Neural cell (in vitro differentiated cells): Measurements from ENCODE around the gene ALDOA. TPM values are rescaled to one million over a fixed set of nuclear protein-coding genes. Genes with fewer than 3 reads are reported as not detected.

ENCODE experiments used
- H2AFZ ChIP-seq: fragments of 200-600, 300-800 bp; sonication (generic), shearing (Covaris generic); 2 replicates; pipeline ENCODE4 v1.6.0; 2014; ENCODE audit warnings: low read depth, mild to moderate bottlenecking, antibody characterized with exemption, low read length, moderate library complexity
- H3F3A ChIP-seq: fragments of 200-600 bp; shearing (Covaris generic); 2 replicates; pipeline ENCODE4 v1.6.1; 2016; ENCODE audit warnings: mild to moderate bottlenecking, moderate library complexity, mixed read lengths, antibody characterized with exemption, low read length; ENCODE audit not compliant: insufficient read depth, poor library complexity, severe bottlenecking
- H3K27ac ChIP-seq: fragments of 200-600, 300-800 bp; sonication (generic), shearing (Covaris generic); 2 replicates; pipeline ENCODE4 v1.5.1; 2014; ENCODE audit warnings: mild to moderate bottlenecking, low read length, moderate library complexity
- H3K27me3 ChIP-seq: fragments of 300-800, 200-600 bp; sonication (generic), shearing (Covaris generic); 2 replicates; pipeline ENCODE4 v1.6.0; 2014; ENCODE audit warnings: mild to moderate bottlenecking, low read depth, low read length, moderate library complexity; ENCODE audit not compliant: insufficient read depth
- H3K36me3 ChIP-seq: fragments of 300-800, 200-600 bp; sonication (generic), shearing (Covaris generic); 2 replicates; pipeline ENCODE4 v1.5.1; 2014; ENCODE audit warnings: mild to moderate bottlenecking, antibody characterized with exemption, low read length, moderate library complexity; ENCODE audit not compliant: insufficient read depth
- H3K4me2 ChIP-seq: fragments of 300-800, 200-600 bp; sonication (generic), shearing (Covaris generic); 2 replicates; pipeline ENCODE4 v1.6.0; 2014; ENCODE audit warnings: mild to moderate bottlenecking, low read length
- H3K4me3 ChIP-seq: fragments of 300-800, 200-600 bp; sonication (generic), shearing (Covaris generic); 2 replicates; pipeline ENCODE4 v1.5.1; 2014; ENCODE audit warnings: mild to moderate bottlenecking, low read length, moderate library complexity
- H3K79me2 ChIP-seq: fragments of 200-600 bp; shearing (Covaris generic); replicated peaks from 2 replicates; pipeline ENCODE4 v1.6.0; 2014; ENCODE audit warnings: mild to moderate bottlenecking, low read length, moderate library complexity; ENCODE audit not compliant: insufficient read depth
- H3K9ac ChIP-seq: fragments of 300-800, 200-600 bp; sonication (generic), shearing (Covaris generic); 2 replicates; pipeline ENCODE4 v1.6.1; 2016; ENCODE audit warnings: mild to moderate bottlenecking, low read length, mixed read lengths
- H3K9me2 ChIP-seq: fragments of 200-600 bp; shearing (Covaris generic); 2 replicates; pipeline ENCODE4 v1.6.1; 2016; ENCODE audit warnings: mild to moderate bottlenecking, low read length, mixed read lengths; ENCODE audit not compliant: insufficient read depth
- H3K9me3 ChIP-seq: fragments of 200-600, 300-800 bp; sonication (generic), shearing (Covaris generic); 2 replicates; pipeline ENCODE4 v1.6.1; 2016; ENCODE audit warnings: mild to moderate bottlenecking, mixed run types, low read length, moderate library complexity, mixed read lengths
- H4K20me1 ChIP-seq: fragments of 200-600 bp; shearing (Covaris generic); 2 replicates; pipeline ENCODE4 v1.6.1; 2016; ENCODE audit warnings: mild to moderate bottlenecking, mixed run types; ENCODE audit not compliant: insufficient read depth
- CTCF ChIP-seq: fragments of 450-650 bp; IDR thresholded peaks from 2 replicates; pipeline ENCODE4 v1.5.1; 2014; ENCODE audit warnings: antibody characterized with exemption, mild to moderate bottlenecking, moderate library complexity; ENCODE audit not compliant: poor library complexity, severe bottlenecking
- EP300 ChIP-seq: fragments of 450-650 bp; conservative IDR thresholded peaks from 2 replicates; pipeline ENCODE4 v1.6.1; 2014; ENCODE audit warnings: antibody characterized with exemption, mild to moderate bottlenecking, moderate library complexity; ENCODE audit not compliant: poor library complexity, severe bottlenecking
- EZH2 ChIP-seq: fragments of 200-600, 300-800 bp; shearing (Covaris generic), sonication (generic); IDR thresholded peaks from 2 replicates; pipeline ENCODE4 v1.6.1; 2014; ENCODE audit warnings: antibody characterized with exemption, low read length, borderline replicate concordance, mild to moderate bottlenecking; ENCODE audit not compliant: insufficient read depth, poor library complexity, severe bottlenecking
- MXI1 ChIP-seq: fragments of 450-650 bp; conservative IDR thresholded peaks from 2 replicates; pipeline ENCODE4 v1.6.1; 2014; ENCODE audit warnings: antibody characterized with exemption, mild to moderate bottlenecking; ENCODE audit not compliant: poor library complexity, severe bottlenecking
- POLR2AphosphoS5 ChIP-seq: IDR thresholded peaks from 2 replicates; pipeline ENCODE4 v1.6.1; 2012
- RAD21 ChIP-seq: fragments of 450-650 bp; conservative IDR thresholded peaks from 2 replicates; pipeline ENCODE4 v1.6.1; 2014; ENCODE audit warnings: antibody characterized with exemption, mild to moderate bottlenecking, moderate library complexity
- REST ChIP-seq: IDR thresholded peaks from 2 replicates; pipeline ENCODE4 v1.6.1; 2012; ENCODE audit warnings: borderline replicate concordance
- SMC3 ChIP-seq: fragments of 450-650 bp; conservative IDR thresholded peaks from 2 replicates; pipeline ENCODE4 v1.6.1; 2014; ENCODE audit warnings: antibody characterized with exemption, mild to moderate bottlenecking, moderate library complexity; ENCODE audit not compliant: poor library complexity
- TAF1 ChIP-seq: IDR thresholded peaks from 2 replicates; pipeline ENCODE4 v1.6.1; 2012; ENCODE audit warnings: low read depth
- polyA plus RNA-seq: library from polyadenylated mRNA; depleted of rRNA; stranded (reverse); fragments of >200 nt; gene quantifications from 2 replicates; pipeline ENCODE4 v1.2.3, GENCODE V29; 2014

ALDOA gene
- polyA plus RNA-seq, 1 donor from 2014 or later = 59.3 TPM

GRCh38 chr16:30115238-30115637 lies 49.7 kb downstream of the ALDOA start:
- no peak overlapping the region for H3K9ac ChIP-seq
- TF ChIP-seq CTCF = no peak
- no peak for TF ChIP-seq TAF1
- no peak for TF ChIP-seq EP300
- no peak for TF ChIP-seq MXI1
- no peak for TF ChIP-seq EZH2
- no peak for TF ChIP-seq RAD21
- TF ChIP-seq POLR2AphosphoS5 = no peak
- no peak for TF ChIP-seq REST
- no peak for TF ChIP-seq SMC3
- no peak overlapping the region for H3K4me2 ChIP-seq
- H3F3A ChIP-seq = no peaks in the 10 kb centered on the region
- no peaks in the 10 kb centered on the region for H4K20me1 ChIP-seq
- H3K4me3 ChIP-seq = no peak overlapping the region
- no peaks in the 10 kb centered on the region for H3K79me2 ChIP-seq
- H3K27me3 ChIP-seq = no peaks in the 10 kb centered on the region
- H3K9me3 ChIP-seq = no peaks in the 10 kb centered on the region
- no peak overlapping the region for H3K27ac ChIP-seq
- H3K36me3 ChIP-seq = no peaks in the 10 kb centered on the region
- no peaks in the 10 kb centered on the region for H3K9me2 ChIP-seq
- H2AFZ ChIP-seq = no peak overlapping the region

- no peak overlapping the region for H3K4me3 ChIP-seq
- H3K9me2 ChIP-seq = no peaks in the 10 kb centered on the region
- no peak overlapping the region for H3K27ac ChIP-seq
- H3K79me2 ChIP-seq = no peaks in the 10 kb centered on the region
- H3K9me3 ChIP-seq = no peaks in the 10 kb centered on the region
- H4K20me1 ChIP-seq = no peaks in the 10 kb centered on the region
- no peaks in the 10 kb centered on the region for H3K36me3 ChIP-seq
- H2AFZ ChIP-seq = no peak overlapping the region
- no peaks in the 10 kb centered on the region for H3F3A ChIP-seq
- TF ChIP-seq REST (no peak), CTCF (no peak), EP300 (no peak), RAD21 (no peak), MXI1 (no peak), SMC3 (no peak), TAF1 (no peak), POLR2AphosphoS5 (no peak)
- H3K9ac ChIP-seq = no peak overlapping the region
- H3K4me2 ChIP-seq = no peak overlapping the region
- no peaks in the 10 kb centered on the region for H3K27me3 ChIP-seq
Measured at GRCh38 chr16:30116291-30117207, 51.0 kb downstream of the ALDOA start.
